H9 (cell line): ENCODE results near the gene MIS12. TPM values are rescaled to one million over a fixed set of nuclear protein-coding genes. Genes with fewer than 3 reads are reported as not detected.

Source experiments
- DNase-seq: peaks from one replicate; pipeline ENCODE4 v3.0.0-alpha.2; 2017
- H2AFZ ChIP-seq: one replicate; pipeline ENCODE4 v1.6.1; 2013; ENCODE audit warnings: mild to moderate bottlenecking, low read length, control low read depth, moderate library complexity
- H2AK5ac ChIP-seq: 2 replicates; pipeline ENCODE4 v1.6.1; 2013; ENCODE audit warnings: low read length, control low read depth, mixed read lengths; ENCODE audit not compliant: insufficient read length
- H2BK120ac ChIP-seq: one replicate; pipeline ENCODE4 v1.6.1; 2013; ENCODE audit warnings: low read depth, mild to moderate bottlenecking, low read length, control low read depth, inconsistent platforms; ENCODE audit not compliant: poor library complexity, severe bottlenecking
- H2BK12ac ChIP-seq: 2 replicates; pipeline ENCODE4 v1.6.1; 2013; ENCODE audit warnings: low read length, control low read depth, mixed read lengths, low read depth; ENCODE audit not compliant: insufficient read length
- H2BK15ac ChIP-seq: 2 replicates; pipeline ENCODE4 v1.6.1; 2013; ENCODE audit warnings: low read depth, low read length, control low read depth
- H2BK20ac ChIP-seq: one replicate; pipeline ENCODE4 v1.6.1; 2013; ENCODE audit warnings: low read depth, mild to moderate bottlenecking, low read length, control low read depth, inconsistent platforms; ENCODE audit not compliant: poor library complexity, severe bottlenecking
- H2BK5ac ChIP-seq: 2 replicates; pipeline ENCODE4 v1.6.1; 2013; ENCODE audit warnings: low read length, control low read depth, mixed read lengths; ENCODE audit not compliant: insufficient read length
- H3K14ac ChIP-seq: 2 replicates; pipeline ENCODE4 v1.6.1; 2013; ENCODE audit warnings: low read length, control low read depth; ENCODE audit not compliant: insufficient read depth
- H3K18ac ChIP-seq: 2 replicates; pipeline ENCODE4 v1.6.1; 2013; ENCODE audit warnings: low read depth, mild to moderate bottlenecking, mixed read lengths, low read length, control low read depth; ENCODE audit not compliant: insufficient read length
- H3K23ac ChIP-seq: 2 replicates; pipeline ENCODE4 v1.6.1; 2013; ENCODE audit warnings: low read length, control low read depth, mixed read lengths, low read depth; ENCODE audit not compliant: insufficient read length
- H3K23me2 ChIP-seq: 2 replicates; pipeline ENCODE4 v1.6.1; 2013; ENCODE audit warnings: low read depth, mild to moderate bottlenecking, mixed read lengths, low read length, control low read depth; ENCODE audit not compliant: insufficient read length, poor library complexity, severe bottlenecking
- H3K27ac ChIP-seq: 2 replicates; pipeline ENCODE4 v1.5.1; 2013; ENCODE audit warnings: low read length, control low read depth, mixed read lengths, low read depth; ENCODE audit not compliant: insufficient read length
- H3K27me3 ChIP-seq: 2 replicates; pipeline ENCODE4 v1.6.1; 2013; ENCODE audit warnings: low read length, control low read depth, inconsistent platforms; ENCODE audit not compliant: insufficient read depth
- H3K4ac ChIP-seq: 2 replicates; pipeline ENCODE4 v1.6.1; 2013; ENCODE audit warnings: low read depth, mild to moderate bottlenecking, control low read depth, inconsistent platforms, low read length, moderate library complexity
- H3K4me1 ChIP-seq: 2 replicates; pipeline ENCODE4 v1.6.1; 2013; ENCODE audit warnings: low read length, control low read depth, inconsistent platforms; ENCODE audit not compliant: insufficient read depth
- H3K4me2 ChIP-seq: 2 replicates; pipeline ENCODE4 v1.6.1; 2013; ENCODE audit warnings: low read length, control low read depth, mixed read lengths; ENCODE audit not compliant: insufficient read length, insufficient read depth
- H3K56ac ChIP-seq: 2 replicates; pipeline ENCODE4 v1.6.1; 2013; ENCODE audit warnings: low read depth, mild to moderate bottlenecking, mixed read lengths, low read length, control low read depth; ENCODE audit not compliant: insufficient read length
- H3K79me1 ChIP-seq: 2 replicates; pipeline ENCODE4 v1.6.1; 2013; ENCODE audit warnings: low read depth, mild to moderate bottlenecking, moderate library complexity, low read length, control low read depth, inconsistent platforms; ENCODE audit not compliant: insufficient read depth, poor library complexity, severe bottlenecking
- H3K79me2 ChIP-seq: 2 replicates; pipeline ENCODE4 v1.6.1; 2013; ENCODE audit warnings: low read length, control low read depth, inconsistent platforms; ENCODE audit not compliant: insufficient read depth
- H3K9ac ChIP-seq: 2 replicates; pipeline ENCODE4 v1.6.1; 2013; ENCODE audit warnings: low read length, control low read depth, mixed read lengths; ENCODE audit not compliant: insufficient read length; ENCODE audit errors: extremely low read depth
- H3K9me3 ChIP-seq: one replicate; pipeline ENCODE4 v1.6.1; 2013; ENCODE audit warnings: low read depth, low read length, inconsistent platforms; ENCODE audit not compliant: control insufficient read depth
- H3T11ph ChIP-seq: one replicate; pipeline ENCODE4 v1.6.1; 2013; ENCODE audit warnings: mild to moderate bottlenecking, low read length, control low read depth, inconsistent platforms
- H4K20me1 ChIP-seq: one replicate; pipeline ENCODE4 v1.6.1; 2013; ENCODE audit not compliant: control insufficient read depth, insufficient read length, insufficient read depth
- H4K5ac ChIP-seq: 2 replicates; pipeline ENCODE4 v1.6.1; 2013; ENCODE audit warnings: low read depth, mild to moderate bottlenecking, mixed read lengths, low read length, control low read depth; ENCODE audit not compliant: insufficient read length
- H4K8ac ChIP-seq: replicated peaks from 2 replicates; pipeline ENCODE4 v1.6.1; 2013; ENCODE audit warnings: low read length, control low read depth, mixed read lengths, low read depth; ENCODE audit not compliant: insufficient read length
- H4K91ac ChIP-seq: 2 replicates; pipeline ENCODE4 v1.6.1; 2013; ENCODE audit warnings: low read depth, mild to moderate bottlenecking, moderate library complexity, mixed read lengths, low read length, control low read depth; ENCODE audit not compliant: insufficient read length
- H3K27ac Mint-ChIP-seq, 3 experiments: 2 replicates in 2 of 3; 3 replicates in 1 of 3; pipeline ENCODE4 v1.8.0; 2020 to 2021; ENCODE audit warnings: mixed read lengths in 3 of 3, mild to moderate bottlenecking in 1 of 3, moderate library complexity in 1 of 3
- H3K27me3 Mint-ChIP-seq: 2 replicates; pipeline ENCODE4 v1.8.0; 2021; ENCODE audit warnings: low read depth, mild to moderate bottlenecking, moderate library complexity, mixed read lengths
- H3K36me3 Mint-ChIP-seq, 3 experiments: 2 replicates in 2 of 3; 3 replicates in 1 of 3; pipeline ENCODE4 v1.8.0; 2020 to 2021; ENCODE audit warnings: low read depth in 3 of 3, mixed read lengths in 3 of 3; ENCODE audit not compliant: insufficient read depth in 1 of 3
- H3K4me1 Mint-ChIP-seq, 2 experiments: 2 replicates each; pipeline ENCODE4 v1.8.0; 2020; ENCODE audit warnings: mixed read lengths in 2 of 2
- H3K4me3 Mint-ChIP-seq, 2 experiments: 2 replicates in 1 of 2; 3 replicates in 1 of 2; pipeline ENCODE4 v1.8.0; 2020 to 2021; ENCODE audit warnings: mild to moderate bottlenecking in 2 of 2, mixed read lengths in 2 of 2, moderate library complexity in 1 of 2
- H3K9me3 Mint-ChIP-seq, 2 experiments: 2 replicates in 1 of 2; 3 replicates in 1 of 2; pipeline ENCODE4 v1.8.0; 2020; ENCODE audit warnings: mild to moderate bottlenecking in 2 of 2, mixed read lengths in 2 of 2, moderate library complexity in 1 of 2
- WGBS: extraction: QIAGEN DNeasy Blood & Tissue Kit; methylation state at CpG from one replicate; pipeline ENCODE4 v1.1.7; 2013; ENCODE audit warnings: missing lambda C conversion rate, low lambda C conversion rate, mixed read lengths; ENCODE audit not compliant: insufficient read length; ENCODE audit errors: extremely low coverage; 5-methylcytosine and 5-hydroxymethylcytosine counted together
- total RNA-seq: library from RNA; stranded (reverse); gene quantifications from 2 replicates; pipeline ENCODE4 v1.2.1, GENCODE V29; 2021
- TF ChIP-seq, protein P1 (sequence below): fragments of 200-600 bp; sonication (generic); conservative IDR thresholded peaks from 3 replicates; pipeline ENCODE4 v1.8.0; 2021; ENCODE audit warnings: antibody characterized with exemption, mild to moderate bottlenecking

MIS12 gene
- total RNA-seq, 1 experiment from 2014 or later: 30.7 TPM

DNA sequence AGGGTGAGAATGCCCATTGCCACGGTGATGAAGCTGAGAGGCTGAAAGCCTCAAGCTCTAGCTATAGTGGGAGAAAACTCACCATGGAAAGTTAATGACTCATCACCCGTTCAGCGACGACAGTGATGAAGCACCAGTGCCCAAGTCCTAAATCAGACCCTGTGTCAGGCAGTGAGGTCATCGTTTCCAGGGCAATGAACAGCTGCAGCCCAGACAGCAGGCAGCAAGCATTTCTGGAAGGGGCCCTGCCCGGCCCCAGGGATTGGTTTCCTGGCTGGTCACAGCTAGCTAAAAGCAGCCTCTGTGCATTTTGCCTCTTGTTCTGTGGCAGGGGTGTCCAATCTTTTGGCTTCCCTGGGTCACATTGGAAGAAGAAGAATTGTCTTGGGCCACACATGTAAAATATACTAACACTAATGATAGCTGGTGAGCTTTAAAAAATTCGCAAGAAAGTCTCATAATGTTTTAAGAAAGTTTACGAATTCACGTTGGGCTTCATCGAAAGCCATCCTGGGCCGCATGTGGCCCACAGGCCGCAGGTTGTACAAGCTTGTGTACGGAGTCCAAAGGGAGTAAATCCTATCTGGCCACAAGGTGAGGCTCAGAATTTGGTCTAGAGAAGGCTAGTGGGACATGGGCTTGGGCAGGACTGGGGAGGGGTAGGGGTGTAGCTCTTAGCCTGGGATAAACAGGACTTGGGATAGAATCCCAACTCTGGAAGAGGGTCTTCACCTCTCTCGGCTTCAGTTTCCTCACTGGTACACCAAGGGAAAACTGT is 40.6 kb downstream of the MIS12 start:
- H3K23ac ChIP-seq: no peak overlapping the region
- no peaks in the 10 kb centered on the region for H3K9me3 Mint-ChIP-seq
- H3K9me3 ChIP-seq: no peaks in the 10 kb centered on the region
- H3K27ac ChIP-seq: no peak overlapping the region
- no peak overlapping the region for H3K18ac ChIP-seq
- no peak overlapping the region for H2BK12ac ChIP-seq
- no peaks in the 10 kb centered on the region for H3K27me3 ChIP-seq
- no peak overlapping the region for H4K8ac ChIP-seq
- no peak overlapping the region for H3K4ac ChIP-seq
- H2BK5ac ChIP-seq: no peak overlapping the region
- TF ChIP-seq, protein P1, sequence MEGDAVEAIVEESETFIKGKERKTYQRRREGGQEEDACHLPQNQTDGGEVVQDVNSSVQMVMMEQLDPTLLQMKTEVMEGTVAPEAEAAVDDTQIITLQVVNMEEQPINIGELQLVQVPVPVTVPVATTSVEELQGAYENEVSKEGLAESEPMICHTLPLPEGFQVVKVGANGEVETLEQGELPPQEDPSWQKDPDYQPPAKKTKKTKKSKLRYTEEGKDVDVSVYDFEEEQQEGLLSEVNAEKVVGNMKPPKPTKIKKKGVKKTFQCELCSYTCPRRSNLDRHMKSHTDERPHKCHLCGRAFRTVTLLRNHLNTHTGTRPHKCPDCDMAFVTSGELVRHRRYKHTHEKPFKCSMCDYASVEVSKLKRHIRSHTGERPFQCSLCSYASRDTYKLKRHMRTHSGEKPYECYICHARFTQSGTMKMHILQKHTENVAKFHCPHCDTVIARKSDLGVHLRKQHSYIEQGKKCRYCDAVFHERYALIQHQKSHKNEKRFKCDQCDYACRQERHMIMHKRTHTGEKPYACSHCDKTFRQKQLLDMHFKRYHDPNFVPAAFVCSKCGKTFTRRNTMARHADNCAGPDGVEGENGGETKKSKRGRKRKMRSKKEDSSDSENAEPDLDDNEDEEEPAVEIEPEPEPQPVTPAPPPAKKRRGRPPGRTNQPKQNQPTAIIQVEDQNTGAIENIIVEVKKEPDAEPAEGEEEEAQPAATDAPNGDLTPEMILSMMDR: no peak
- H3K23me2 ChIP-seq: no peaks in the 10 kb centered on the region
- H3K4me3 Mint-ChIP-seq: no peak overlapping the region
- H3K56ac ChIP-seq: no peak overlapping the region
- H2BK15ac ChIP-seq: no peak overlapping the region
- no peak overlapping the region for H2BK20ac ChIP-seq
- H3K79me2 ChIP-seq: no peaks in the 10 kb centered on the region
- H3K14ac ChIP-seq: no peak overlapping the region
- H3K27ac Mint-ChIP-seq: no peak overlapping the region; a peak in 1 of 7 replicates
- H2BK120ac ChIP-seq: no peak overlapping the region
- no peaks in the 10 kb centered on the region for H4K20me1 ChIP-seq
- H2AK5ac ChIP-seq: no peak overlapping the region
- no peak overlapping the region for H4K5ac ChIP-seq
- no peak overlapping the region for H2AFZ ChIP-seq
- no peaks in the 10 kb centered on the region for H3K79me1 ChIP-seq
- H4K91ac ChIP-seq: no peak overlapping the region
- H3K4me2 ChIP-seq: no peak overlapping the region
- no CpG with 5 or more reads among the region's 14 CpGs for WGBS
- H3T11ph ChIP-seq: no peak overlapping the region
- H3K4me1 ChIP-seq: no peaks in the 10 kb centered on the region
- DNase-seq: no peak
- H3K4me1 Mint-ChIP-seq: peaks cover 1 to 2% of the 10 kb centered on the region in 2 experiments; a peak in 2 of 4 replicates
- H3K27me3 Mint-ChIP-seq: peaks cover 4% of the 10 kb centered on the region
- H3K36me3 Mint-ChIP-seq: no peaks in the 10 kb centered on the region
- H3K9ac ChIP-seq: no peak overlapping the region
